Measurements from ENCODE around the gene RABGGTA. TPM values are rescaled to one million over a fixed set of nuclear protein-coding genes. Genes with fewer than 3 reads are reported as not detected.

RABGGTA gene, protein sequence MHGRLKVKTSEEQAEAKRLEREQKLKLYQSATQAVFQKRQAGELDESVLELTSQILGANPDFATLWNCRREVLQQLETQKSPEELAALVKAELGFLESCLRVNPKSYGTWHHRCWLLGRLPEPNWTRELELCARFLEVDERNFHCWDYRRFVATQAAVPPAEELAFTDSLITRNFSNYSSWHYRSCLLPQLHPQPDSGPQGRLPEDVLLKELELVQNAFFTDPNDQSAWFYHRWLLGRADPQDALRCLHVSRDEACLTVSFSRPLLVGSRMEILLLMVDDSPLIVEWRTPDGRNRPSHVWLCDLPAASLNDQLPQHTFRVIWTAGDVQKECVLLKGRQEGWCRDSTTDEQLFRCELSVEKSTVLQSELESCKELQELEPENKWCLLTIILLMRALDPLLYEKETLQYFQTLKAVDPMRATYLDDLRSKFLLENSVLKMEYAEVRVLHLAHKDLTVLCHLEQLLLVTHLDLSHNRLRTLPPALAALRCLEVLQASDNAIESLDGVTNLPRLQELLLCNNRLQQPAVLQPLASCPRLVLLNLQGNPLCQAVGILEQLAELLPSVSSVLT
- 19.4 TPM for total RNA-seq
- long read RNA-seq, transcript RABGGTA-201 (17 exons, 2,088 nt): major isoform, 19 of 46 reads
- long read RNA-seq, transcript RABGGTA-202 (16 exons, 2,265 nt): minor isoform, 6 of 46 reads
- long read RNA-seq, partial matches to known transcripts: 8 of 46 reads
- long read RNA-seq, other reads (novel, unspliced or antisense): 11 of 46 reads

DNA sequence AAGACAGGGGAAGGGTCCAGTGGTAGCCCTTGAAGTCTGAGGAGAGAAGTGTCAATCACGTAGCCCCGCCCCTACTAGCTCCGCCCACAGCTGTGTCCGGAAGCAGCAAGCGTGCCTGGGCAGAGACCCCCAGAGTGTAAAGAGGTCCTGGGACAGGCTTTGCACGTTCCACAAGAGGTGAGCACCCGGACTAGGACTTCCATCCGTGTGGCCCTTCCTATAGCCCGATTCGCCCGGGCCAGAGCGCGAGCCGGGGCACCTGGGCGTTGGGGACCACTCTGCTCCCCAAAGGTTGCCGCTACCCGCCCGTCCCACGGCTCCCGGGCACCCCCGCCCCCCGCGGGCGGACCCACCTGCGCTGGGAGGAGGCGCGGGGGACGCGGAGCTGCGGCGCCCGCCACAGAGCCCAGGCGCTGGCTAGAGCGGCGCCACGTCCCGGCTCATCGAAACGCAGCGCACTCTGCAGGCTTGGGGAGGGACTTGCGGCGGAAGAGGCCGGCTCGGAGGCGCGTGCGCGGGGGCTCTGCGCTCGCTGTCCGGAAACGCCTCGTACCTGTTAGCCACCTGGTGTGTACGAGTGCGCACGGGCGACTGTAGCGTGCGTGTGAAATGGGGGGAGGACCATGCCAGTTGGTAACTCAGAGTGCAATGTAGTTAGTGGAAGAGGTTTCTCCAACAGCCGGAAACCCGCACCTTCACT lies at the start of gene RABGGTA:
RABGGTA (minus strand) TSS at position 464 of the 700 bp plus-strand sequence. CDS start 482 bp downstream, outside the sequence.
- ATAC-seq (peak; percentile 95), DNase-seq (peak; percentile 93)
- intact Hi-C loops (cut with micrococcal nuclease): no loop called here

DNA sequence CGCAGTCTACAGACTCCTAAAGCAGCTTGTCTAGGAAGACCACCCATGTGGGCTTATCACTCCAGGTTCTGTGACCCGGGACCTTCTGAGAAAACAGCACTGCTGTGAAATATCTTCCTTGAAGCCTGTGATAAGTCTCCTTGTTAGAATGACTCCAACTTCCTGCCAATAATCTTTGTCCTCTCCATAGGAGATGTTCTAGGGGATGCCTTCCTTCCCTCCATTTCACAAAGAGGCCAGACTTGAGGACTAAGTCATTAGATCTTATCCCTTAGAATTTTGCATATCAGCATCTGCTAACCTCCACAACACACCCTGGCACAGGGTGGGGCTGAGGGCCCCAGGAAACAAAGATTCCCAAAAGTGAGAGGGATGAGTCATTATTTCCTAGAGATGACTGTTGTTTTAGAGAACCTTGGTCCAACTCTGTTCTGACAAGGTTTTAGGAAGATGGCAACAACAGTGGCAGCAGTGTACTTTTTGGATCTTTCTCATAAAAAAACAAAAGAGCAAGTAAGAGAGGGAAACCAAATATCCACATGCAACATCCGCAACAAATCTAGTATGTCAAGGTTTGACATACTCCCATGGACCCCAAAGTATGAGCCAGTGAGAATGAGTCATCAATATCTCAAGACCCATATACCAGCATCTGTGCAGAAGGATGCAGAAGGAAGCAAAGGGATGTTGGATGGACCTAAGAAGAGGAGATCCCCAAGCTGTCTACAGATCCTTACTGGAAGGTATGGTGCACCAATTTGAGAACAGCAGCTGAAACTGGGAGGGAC lies 45.9 kb upstream of the RABGGTA start:
- intact Hi-C loops (cut with micrococcal nuclease): no loop called here
- ATAC-seq (no peak), DNase-seq (no peak)

DNA sequence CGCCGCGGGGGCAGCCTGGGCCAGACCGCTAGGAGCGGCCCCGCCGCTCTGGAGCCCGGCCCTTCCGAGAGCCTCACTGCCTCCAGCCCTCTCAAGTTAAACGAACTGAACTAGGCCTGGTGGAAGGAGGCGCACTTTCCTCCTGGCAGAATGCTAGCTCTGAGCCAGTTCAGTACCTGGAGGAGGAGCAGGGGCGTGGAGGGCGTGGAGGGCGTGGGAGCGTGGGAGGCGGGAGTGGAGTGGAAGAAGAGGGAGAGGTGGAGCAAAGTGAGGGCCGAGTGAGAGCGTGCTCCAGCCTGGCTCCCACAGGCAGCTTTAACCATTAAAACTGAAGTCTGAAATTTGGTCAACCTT lies 45.2 kb upstream of the RABGGTA start:
- DNase-seq: no peak
- ATAC-seq: no peak
- intact Hi-C loops (cut with micrococcal nuclease): no loop called here

DNA sequence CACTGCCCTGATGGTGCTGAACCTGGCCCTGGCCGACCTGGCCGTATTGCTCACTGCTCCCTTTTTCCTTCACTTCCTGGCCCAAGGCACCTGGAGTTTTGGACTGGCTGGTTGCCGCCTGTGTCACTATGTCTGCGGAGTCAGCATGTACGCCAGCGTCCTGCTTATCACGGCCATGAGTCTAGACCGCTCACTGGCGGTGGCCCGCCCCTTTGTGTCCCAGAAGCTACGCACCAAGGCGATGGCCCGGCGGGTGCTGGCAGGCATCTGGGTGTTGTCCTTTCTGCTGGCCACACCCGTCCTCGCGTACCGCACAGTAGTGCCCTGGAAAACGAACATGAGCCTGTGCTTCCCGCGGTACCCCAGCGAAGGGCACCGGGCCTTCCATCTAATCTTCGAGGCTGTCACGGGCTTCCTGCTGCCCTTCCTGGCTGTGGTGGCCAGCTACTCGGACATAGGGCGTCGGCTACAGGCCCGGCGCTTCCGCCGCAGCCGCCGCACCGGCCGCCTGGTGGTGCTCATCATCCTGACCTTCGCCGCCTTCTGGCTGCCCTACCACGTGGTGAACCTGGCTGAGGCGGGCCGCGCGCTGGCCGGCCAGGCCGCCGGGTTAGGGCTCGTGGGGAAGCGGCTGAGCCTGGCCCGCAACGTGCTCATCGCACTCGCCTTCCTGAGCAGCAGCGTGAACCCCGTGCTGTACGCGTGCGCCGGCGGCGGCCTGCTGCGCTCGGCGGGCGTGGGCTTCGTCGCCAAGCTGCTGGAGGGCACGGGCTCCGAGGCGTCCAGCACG lies 44.6 kb upstream of the RABGGTA start:
- ATAC-seq (peak; percentile 51), DNase-seq (peak; percentile 76)
- intact Hi-C loops (cut with micrococcal nuclease): no loop called here

DNA sequence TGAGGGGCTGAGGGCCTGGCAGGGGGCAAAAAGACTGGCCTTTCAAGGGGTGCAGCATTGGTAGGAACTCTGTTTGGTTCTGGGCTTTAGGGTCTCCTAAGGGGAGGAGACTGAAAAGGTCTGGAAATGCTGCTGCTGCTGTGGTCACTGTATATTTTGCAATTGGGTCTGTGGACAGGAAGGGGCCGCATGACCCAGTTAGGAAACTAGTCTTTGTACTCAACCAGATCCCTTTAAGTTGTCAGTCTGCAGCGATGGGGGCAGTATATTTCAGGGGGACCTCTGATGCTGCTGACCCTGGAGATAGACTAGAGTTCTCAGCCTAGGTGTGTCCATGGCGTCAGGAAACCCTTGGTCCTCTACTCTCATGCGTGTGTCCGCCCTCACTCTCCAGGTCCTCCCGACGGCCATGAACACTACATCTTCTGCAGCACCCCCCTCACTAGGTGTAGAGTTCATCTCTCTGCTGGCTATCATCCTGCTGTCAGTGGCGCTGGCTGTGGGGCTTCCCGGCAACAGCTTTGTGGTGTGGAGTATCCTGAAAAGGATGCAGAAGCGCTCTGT lies 43.9 kb upstream of the RABGGTA start:
- ATAC-seq (no peak), DNase-seq (no peak)
- intact Hi-C loops (cut with micrococcal nuclease): no loop called here

DNA sequence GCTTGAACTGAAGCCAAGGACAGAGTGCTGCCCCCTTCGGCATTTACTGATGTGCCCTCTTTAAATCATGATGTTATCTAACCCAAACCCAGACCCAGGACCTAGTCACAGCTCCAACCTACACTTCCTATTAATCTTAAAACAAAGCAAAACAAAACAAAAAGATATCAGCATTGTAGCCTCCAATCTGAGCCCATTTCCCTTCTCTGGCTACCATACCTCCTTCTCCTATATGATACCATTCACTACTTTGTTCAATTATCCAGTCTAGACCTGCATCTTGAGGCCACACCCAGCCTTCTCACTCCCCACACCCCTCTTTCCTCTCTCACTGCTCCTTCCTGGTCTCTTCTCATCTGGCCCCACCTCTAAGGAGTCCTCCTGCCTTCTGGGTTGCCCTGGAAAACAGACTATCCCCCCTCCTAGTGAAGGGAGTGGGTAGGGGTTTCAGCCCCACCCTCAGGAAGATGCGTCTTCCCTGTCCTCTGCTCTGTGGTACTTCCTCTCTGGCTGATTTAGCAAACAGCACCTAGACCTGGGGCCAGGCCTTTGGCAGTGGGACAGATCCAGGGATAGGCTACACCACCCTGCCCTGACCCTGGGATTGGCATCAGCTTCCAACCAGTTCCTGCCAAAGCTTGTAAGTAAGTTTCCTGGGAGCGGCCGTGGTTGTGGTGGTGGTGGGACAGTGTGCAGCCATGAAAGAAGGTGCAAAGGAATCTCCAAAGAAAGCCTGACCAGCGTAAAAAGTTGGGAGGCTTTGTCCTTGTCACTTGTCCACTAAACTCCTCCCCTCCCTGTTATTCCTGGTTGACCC lies 43.2 kb upstream of the RABGGTA start:
- ATAC-seq (no peak), DNase-seq (no peak)
- intact Hi-C loops (cut with micrococcal nuclease): no loop called here

DNA sequence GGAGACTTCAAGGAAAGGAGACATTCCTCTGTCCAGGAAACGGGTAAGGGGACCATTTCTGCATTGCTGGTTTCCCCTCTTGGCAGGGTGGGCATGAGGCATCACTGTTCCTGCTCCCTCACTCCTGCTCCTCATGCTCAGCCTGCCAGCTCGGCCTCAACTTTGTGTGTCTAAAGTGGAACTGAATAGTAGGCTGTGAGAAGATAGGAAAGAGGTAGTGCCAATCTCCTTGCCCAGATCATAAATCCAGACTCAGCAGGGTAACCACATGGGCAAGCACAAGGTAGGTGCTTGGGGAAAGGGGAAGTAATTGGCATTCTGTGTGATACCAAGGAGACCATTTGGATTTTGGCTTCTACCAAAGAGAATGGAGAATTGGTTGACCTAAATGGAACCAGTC lies 42.5 kb upstream of the RABGGTA start:
- DNase-seq: no peak
- intact Hi-C loops (cut with micrococcal nuclease): no loop called here
- ATAC-seq: no peak

DNA sequence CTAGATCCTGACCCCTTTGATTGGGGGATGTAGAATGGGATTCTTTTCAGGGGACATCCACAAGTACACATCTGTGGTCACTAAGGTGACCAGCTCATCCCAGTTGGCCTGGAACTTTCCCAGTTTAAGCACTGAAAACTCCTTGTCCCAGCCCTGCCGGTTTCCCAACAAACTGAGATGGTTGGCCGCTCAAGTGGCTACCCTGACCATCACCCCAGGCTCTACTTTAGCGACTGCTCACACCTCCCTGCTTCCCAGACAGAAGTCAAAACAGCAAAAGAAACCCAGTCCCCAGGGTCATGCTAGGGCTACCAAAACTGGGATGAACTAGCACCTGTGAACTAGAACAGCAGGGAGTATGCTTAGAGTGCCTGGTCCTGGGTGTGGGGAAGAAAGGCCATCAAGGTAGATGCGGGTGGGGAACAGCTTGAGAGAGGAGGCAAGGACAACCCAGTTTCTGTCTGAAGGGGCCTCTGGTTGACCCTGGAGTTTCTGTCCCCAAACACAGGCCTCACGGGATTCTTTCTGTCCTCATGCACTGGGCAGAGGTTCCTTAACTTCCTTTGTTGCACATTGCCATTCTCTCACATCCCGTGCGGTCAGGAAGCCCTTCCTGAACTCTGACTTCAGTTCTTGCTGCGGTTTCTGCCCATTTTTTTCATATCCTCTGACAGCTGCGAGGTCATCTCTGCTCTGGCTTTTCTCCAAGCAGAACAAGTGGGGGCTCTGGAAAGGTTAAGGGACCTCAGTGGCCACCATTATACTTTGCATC lies 41.5 kb upstream of the RABGGTA start:
- no peak for DNase-seq
- ATAC-seq: no peak
- intact Hi-C loops (cut with micrococcal nuclease): no loop called here

DNA sequence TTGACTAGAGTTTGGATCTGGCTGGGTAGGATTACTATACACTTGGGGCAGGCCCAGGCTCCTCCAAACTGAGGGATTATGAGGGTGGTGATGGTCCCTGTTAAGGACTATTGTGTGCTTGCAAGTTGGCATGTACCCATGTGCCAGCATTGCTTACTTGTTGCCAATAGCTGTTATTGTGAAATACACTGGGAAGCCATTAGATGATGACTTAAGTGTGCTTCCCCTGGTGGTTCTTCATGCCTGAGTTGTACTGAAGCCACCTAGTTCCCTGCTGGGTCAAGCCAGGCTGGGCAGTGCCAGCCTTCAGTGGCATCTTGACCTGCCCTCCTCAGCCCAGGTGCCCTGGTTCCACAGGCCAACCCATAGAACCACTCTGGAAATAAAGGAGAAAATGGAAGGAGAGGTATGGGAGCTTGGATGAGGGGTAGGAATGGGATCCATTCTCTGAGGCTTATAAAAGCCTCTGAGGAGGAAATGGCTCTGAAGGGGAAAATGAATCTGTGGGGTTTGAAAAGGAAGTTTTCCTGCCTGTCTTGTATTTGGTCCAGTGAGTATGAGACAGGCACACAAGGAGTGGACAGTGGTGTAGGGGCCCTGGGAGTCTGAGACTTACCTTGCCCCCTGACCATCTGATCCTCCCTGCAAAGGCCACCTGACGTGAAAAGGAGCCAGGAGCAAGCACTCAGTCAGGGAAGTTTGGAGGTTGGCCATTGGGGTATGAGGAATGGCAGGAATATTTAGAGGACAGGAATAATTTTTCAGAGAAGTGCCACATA lies 40.6 kb upstream of the RABGGTA start:
- ATAC-seq: no peak
- no peak for DNase-seq
- intact Hi-C loops (cut with micrococcal nuclease): no loop called here

DNA sequence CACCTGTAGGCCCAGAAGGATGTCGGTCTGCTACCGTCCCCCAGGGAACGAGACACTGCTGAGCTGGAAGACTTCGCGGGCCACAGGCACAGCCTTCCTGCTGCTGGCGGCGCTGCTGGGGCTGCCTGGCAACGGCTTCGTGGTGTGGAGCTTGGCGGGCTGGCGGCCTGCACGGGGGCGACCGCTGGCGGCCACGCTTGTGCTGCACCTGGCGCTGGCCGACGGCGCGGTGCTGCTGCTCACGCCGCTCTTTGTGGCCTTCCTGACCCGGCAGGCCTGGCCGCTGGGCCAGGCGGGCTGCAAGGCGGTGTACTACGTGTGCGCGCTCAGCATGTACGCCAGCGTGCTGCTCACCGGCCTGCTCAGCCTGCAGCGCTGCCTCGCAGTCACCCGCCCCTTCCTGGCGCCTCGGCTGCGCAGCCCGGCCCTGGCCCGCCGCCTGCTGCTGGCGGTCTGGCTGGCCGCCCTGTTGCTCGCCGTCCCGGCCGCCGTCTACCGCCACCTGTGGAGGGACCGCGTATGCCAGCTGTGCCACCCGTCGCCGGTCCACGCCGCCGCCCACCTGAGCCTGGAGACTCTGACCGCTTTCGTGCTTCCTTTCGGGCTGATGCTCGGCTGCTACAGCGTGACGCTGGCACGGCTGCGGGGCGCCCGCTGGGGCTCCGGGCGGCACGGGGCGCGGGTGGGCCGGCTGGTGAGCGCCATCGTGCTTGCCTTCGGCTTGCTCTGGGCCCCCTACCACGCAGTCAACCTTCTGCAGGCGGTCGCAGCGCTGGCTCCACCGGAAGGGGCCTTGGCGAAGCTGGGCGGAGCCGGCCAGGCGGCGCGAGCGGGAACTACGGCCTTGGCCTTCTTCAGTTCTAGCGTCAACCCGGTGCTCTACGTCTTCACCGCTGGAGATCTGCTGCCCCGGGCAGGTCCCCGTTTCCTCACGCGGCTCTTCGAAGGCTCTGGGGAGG lies 39.5 kb upstream of the RABGGTA start, which contains the start of gene LTB4R:
LTB4R (plus strand) TSS at position 857 of the 959 bp plus-strand sequence. CDS start 4,150 bp downstream, outside the sequence.
- ATAC-seq (peak; percentile 87), DNase-seq (peak; percentile 87)
- intact Hi-C loops (cut with micrococcal nuclease): no loop called here

DNA sequence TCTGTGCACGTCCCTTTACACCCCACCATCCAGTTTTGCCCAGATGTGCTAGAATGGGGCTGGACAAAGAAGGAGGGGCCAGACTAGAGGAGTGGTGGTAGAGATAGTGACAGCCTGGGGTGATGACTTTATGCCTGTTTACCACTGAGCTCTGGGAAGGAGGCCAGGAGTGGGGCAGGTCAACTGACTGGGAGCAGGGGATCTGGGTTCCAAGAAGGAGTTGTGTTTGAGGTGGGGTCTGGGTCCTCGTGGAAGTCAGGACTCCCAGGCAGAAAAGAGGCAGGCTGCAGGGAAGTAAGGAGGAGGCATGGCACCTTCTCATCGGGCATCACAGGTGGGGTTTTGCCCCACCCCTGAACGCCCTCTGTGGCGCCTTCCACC lies 38.9 kb upstream of the RABGGTA start:
- ATAC-seq (peak; percentile 0), DNase-seq (no peak)
- intact Hi-C loops (cut with micrococcal nuclease): no loop called here

DNA sequence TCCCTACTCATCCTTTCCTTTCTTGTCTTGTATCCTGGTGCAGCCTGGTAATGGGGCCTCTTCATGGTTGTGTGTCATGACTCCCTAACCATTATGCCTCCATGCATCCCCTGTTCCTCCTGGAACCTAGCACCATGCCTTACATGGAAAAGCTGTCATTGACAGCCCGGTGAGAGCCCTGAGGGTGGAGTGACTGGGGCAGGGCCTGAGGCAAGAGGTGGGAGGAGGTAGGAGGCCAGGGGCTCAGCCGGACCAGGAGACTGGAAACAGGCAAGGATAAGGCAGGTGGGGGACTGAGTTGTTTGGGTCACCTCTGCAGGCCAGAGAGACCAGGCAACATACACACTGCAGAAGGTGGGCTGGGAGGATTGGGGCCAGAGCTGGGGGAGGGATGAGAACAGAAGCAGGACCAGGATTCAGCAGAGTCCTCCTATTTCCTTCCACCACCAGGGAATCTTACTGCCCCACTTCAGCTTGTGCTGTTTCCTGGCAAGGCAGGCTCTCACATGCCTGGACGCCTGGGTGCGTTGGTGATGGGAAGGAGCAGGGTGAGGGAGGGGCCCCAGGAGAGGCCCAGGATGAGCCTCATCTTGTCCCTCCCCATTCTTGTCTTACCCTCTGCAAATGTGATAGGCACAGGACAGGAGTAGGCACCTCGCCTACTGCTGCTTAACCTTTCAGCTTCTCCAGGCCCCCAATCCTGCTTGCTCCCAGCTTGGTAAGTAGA lies 38.3 kb upstream of the RABGGTA start, which contains the start of gene LTB4R2:
LTB4R2 (plus strand) TSS at position 603 of the 727 bp plus-strand sequence. CDS start 525 bp downstream, outside the sequence.
- DNase-seq (no peak), ATAC-seq (no peak)
- intact Hi-C loops (cut with micrococcal nuclease): no loop called here

DNA sequence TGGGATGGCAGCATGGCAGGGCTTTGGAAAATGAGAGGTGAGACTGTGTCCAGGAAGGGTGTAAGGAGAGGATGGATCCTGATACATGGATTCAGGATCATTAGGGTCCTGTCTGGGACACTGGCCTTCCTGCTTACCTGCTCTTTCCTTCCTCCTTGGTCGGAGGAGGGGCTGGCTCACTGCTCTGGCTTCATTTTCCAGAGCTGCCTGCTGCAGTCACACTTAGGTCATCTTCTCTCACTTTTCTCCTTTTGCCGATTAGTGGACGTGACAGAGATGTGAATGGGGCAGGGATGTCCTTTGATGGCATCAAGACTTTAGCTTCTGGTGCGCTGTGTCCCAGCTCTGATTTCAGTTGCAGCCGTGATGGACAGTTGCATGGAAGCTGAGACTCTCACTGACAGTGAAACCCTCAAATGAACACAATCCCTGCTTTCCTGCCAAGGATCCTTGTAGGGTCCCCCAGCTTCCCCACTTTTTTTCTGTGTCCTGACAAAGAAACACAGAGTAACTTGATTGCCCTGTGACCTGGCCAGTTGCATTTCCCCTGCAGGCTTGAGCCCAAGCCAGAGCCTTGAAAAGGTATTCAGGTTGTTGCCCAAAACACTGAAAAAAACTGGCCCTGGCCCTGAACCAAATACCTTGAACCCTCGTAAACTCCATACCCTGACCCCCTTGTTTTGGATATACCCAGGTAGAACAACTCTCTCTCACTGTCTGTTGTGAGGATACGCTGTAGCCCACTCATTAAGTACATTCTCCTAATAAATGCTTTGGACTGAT lies 37.1 kb upstream of the RABGGTA start:
- ATAC-seq: no peak
- intact Hi-C loops (cut with micrococcal nuclease): no loop called here
- DNase-seq: no peak

Data from left ventricle myocardium superior (tissue), 1 donor.